Stimulated activated CD4-positive, alpha-beta T cell treated with anti-CD3 and anti-CD28 coated beads, TNF-alpha, amount 100 ng/mL, for 4 hours (primary cell): Measurements from ENCODE around the gene UTS2R.
A peak's percentile ranks its signal among the peaks of the same experiment; 100 is the strongest.

Source experiments
- DNase-seq, 3 experiments: peaks; one replicate each; pipeline ENCODE4 v3.0.0-alpha.2; 2020; ENCODE audit warnings: low read depth in 3 of 3

The UTS2R gene

DNA sequence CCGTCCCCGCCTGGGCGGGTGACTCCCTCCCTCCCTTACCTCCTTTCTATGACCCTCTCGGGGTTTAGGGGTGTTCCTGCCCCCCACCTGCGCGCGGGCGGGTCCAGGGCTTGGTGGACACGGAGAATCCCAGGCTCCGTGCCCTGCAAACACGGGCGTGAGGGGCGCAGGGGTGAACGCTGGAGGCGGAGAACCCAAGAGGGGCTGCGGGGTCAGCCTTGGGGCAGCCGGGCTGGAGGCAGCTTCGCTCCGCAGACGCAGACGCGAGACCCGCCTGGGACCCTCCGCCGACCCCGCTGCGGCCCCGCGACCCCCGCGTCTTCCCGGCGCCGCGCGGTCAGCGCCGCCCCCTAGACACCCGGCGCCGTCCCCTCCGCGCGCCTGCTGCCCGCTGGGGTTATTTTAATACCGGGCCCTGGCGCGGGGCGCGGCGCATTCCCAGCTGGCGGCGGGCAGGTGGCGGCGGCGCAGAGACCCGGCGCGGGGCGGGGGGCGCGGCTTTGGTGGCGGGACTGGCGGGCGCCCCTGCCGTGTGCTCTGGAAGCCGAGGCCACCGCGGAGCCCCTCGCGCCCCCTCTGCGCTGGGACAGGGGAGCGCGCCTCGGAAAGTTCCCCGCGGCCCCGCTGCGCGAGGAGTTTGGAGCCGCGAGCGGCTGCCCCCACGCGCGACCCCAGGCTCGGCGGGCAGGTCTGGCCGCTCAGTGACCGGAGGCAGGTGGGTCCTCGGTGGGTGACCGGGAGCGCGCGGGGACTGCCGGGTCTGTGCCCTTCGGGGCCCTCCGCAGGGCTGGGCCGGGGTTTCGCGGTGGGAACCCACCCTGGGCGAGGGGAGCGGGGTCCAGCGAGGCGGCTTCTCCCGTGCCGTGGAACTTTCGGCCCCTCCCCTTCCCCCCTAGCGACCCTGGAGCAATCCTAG is at the start of gene UTS2R:
Gene UTS2R, plus strand, starts transcription at position 433 of the 916 bp plus-strand sequence. CDS start 2,560 bp downstream, outside the sequence.
- no peak for DNase-seq

DNA sequence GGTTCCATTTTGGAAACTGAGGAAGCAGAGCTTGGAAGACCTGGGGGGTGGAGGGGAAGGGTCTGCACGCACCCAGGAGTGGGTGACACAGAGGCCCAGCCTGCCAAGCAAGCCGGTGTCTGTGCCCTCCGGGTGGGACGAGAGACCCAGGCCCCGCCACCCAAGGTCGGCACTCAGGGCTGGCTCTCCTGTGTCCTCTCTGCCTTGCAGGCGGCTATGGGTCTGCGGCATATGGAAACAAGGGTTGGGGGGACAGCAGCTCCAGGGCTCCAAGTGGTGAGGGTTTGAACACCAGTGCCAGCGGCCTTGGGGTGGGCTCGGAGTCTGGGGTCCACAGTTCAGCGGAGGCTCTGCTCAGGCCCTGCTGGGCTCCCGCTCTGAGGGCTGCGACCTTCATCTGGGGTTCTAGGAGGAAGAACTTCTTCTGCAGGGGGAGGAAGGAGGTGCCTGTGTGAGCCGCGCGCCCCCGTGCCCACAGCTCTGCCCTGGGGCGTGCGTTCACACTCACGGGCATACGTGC is 49.6 kb upstream of the UTS2R start:
- no peak for DNase-seq

DNA sequence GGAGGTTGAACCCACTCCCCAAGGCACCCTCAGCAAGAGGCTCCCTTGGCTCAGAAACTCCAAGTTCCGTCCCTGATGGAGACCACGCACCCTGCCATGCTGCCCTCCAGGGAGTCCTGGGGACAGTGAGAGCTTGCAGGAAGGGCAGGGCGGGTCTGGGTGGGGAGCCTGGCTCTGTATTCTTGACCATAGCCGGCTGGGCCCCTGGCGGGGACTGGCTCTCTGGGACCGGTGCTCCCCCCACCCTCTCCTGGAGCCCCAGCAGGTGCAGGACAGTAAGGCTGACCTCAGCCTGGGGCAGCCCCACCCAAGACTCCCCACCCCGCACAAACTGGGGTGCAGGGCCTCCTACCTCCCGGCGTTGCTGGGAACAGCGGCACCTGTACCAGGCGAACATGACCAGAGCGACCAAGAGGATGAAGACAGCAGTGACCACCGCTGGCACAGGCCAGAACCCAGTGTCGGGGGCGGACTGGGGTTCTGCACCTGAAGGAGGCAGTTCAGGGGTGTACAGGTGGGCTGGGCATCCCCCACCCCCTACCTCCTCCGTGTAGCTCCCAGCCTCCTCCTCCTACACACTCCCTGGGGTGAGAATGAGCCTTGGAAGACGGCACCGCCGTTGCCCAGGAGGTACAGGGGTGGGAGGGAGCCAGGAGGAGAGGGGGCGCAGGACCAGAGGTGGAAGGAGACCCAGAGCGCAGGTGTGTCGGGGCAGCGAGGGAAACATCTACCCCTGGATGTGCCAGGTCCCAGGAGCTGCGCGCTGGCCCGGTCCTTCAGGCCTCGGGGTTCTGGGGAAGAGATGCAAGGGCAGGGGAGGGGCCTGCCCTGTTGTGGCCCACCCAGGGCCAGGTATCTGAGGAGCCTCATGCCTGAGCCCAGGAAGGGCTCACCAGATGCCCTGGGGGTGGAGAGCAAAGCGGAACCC is 48.8 kb upstream of the UTS2R start:
- DNase-seq = no peak

DNA sequence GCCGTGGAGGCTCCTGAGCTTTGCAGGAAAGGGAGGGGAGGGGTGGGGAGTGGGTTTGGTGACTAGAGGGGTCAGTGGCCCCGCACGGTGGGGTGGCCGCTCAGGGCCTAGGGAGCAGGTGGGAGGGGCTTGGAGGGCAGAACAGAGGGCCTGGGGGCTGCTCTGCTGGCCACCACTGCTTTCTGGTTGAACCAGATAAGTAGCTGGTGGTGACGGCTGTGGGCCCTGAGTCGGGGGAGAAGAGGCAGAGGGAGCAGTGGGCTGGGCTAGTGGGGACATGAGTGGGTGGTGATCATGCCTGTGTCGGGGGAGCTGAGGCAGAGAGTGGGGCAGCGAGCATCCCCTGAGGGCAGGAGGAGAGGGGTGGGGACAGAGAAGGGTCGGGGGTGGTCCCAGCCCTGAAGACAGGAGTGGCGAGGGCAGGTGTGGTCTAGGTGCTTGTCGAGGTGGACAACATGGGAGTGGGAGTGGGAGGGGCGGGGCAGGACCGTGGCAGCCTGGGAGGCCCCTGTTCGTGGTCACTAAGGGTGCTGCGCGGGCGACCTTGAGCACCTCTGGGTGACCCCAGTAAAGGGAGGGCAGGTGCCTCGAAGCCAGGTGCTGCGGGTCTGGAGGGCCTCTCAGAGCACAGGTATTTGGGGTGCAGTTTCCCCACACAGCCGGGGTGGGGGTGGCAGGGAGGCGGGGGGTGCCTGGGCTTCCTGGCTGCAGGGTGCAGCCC is 47.9 kb upstream of the UTS2R start:
- no peak for DNase-seq

DNA sequence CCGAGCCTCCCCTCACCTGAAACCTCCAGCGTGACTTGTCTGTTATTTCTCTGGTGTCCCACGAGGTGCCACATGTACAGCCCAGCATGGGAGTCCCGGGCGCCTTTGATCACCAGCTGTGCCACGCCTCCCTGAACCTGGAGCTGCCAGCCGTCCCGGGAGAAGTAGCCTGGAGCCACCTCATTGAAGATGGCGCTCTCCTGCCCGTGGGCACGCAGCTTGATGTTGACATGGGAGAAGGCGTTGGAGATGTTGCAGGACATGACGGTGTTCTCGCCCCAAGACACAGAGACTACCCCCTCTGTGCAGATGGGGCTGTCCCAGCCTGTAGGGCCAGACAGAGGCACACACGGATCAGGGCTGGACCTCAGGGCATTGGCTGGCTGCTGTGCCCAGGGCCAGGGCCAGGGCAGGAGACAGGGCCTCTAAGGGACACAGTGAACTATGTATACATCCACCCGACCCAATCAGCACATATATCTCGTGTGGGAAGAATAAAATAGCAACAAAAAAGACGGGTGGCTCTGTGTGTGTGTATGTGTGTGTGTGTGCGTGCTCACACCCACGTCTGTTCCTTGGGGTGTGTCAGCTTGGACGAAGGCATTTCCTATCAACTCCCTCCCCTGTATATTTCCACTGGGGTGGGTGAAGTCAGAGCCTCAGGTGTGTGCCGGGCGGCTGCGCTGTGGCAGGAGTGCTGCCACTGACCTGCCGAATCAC is 46.8 kb upstream of the UTS2R start:
- peak in 1 of 3 experiments; percentile 46 for DNase-seq

DNA sequence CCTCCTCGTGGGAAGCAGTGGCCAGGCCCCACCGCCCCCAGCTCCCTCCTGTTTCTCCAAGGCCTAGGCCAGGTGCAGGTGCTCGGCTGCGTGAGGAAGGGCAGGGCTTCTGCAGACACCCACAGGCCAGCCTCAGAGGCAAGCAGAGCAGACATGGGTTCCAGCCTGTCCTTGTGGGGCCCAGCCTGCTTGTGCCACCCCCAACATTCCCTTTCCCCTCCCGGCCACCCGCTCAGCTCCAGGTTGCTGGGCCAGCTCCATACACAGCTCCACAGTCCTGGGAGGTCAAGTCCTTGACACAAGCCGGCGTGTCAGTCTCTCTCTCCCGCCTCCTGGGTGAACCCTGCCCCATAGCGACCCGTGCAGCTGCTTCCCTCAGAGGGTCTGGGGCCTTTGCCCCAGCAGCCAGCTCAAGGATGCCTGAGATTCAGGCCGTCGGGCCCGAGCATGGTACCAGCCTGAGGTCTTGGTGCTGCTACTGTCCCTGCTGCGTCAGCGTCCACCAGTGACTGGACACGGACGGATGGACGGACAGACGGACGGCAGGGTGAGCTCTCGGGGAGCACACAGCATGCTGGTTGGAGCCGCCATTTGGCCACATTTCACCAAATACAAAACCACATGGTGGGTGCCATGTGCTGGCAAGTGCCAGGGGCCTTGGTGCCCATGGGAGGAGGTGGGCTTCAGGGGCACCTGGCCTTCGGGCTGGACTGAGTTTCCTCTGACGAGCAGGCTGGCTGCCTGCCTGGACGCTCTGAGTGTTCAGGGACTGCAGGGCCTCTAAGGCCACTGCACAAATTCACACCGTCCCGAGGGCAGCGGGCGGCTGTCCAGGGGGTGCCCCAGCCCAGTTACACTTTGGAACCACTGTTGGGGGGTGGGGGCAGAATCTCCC is 46.0 kb upstream of the UTS2R start:
- DNase-seq = no peak

DNA sequence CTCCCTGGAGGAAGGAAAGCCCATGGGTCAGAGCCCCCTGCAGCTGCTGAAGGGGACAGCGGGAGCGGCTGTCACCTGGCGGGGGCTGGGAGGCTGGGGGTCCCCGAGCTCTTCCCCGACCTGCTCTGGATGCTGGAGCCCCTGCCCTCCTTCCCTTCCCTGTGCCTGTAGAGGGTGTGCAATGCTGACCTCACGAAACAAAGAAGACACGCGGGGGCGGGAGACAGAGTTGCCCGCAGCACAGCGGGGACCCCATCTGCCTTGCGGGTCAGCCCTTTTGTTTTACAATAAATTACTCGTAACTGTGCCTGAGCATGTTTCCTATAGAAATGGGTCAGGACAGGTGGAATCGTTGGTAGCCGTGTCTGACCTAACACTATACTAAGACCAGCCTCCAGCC is 44.3 kb upstream of the UTS2R start:
- no peak for DNase-seq

DNA sequence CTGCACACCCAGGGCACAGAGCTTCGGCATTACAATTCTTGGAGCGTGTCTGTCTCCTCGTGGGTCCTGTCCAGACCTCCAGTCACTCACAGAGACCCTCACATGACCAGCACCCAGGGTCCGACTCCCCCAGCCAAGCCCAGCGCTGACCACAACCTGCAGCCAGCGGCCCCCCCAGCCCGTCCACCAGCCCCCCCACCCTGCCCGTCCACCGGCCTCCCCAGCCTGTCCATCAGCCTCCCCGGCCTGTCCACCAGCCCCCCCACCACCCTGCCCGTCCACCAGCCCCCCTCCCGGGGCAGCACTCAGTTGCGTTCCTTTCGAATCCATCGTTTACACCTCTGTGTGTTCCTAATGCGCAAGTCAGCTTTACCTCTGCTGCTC is 43.8 kb upstream of the UTS2R start:
- DNase-seq = no peak

DNA sequence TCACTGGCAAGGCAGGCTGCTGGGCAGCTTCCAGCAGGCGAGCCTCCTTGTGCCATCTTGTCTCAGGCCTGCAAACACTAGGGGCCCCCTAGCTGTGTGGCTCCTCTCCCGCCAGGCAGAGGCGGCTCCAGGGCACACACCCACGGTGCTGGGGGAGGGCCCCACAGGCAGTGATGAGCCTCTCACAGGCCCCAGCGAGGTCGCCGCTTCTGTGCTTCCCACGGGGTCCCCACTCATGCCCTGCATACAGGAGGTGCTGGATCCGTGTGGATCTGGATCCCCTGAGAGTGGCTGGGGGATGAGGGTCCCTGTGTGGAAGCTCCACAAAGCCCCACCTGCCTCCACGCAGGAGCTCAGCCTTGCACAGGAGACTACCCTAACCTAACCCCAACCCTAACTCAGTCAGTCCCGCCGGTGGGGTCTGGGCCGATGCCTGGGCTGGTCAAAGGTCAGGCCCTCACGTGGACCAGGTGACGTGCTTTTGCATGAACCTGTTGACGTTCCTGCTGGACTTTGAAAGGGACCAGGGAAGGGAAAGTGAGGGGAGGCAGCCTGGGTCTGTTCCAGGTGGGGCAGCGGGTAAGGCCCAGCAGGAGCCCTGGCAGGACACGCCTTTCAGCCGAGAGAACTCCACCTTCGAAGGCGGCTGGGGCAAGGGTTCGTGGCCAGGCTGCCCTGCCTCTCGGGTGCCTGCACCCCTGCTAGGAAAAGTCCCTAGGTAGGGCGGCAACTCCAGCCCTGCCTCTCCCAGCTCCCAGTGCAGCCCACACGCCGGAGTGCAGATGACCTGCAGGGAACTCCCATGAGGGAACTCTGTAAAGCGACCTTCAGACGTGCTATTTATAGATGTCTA is 43.2 kb upstream of the UTS2R start:
- DNase-seq = no peak

DNA sequence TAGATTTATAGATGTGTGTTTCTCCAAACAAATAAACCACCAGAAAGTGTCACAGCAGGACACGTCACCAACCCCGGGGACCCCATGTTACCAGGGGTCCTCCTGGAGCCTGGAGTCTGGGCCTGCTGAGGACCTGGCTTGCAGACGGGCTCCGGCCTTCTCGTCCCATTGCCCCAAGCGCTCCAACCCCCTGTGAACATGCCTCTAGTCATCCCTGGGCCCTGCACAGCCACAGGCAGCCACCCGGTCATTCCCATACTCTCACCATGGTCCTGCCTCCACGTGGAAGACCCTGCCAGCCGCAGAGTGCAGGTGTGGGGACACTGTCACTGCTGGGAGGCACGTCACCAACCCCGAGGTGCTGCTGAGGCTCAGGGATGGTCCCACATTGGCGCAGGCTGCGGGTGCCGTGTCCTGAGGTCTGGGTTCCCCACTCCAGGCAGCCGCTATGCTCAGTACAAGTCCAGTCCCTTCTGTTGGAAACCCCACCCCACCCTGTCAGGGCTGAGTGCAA is 42.5 kb upstream of the UTS2R start:
- no peak for DNase-seq

DNA sequence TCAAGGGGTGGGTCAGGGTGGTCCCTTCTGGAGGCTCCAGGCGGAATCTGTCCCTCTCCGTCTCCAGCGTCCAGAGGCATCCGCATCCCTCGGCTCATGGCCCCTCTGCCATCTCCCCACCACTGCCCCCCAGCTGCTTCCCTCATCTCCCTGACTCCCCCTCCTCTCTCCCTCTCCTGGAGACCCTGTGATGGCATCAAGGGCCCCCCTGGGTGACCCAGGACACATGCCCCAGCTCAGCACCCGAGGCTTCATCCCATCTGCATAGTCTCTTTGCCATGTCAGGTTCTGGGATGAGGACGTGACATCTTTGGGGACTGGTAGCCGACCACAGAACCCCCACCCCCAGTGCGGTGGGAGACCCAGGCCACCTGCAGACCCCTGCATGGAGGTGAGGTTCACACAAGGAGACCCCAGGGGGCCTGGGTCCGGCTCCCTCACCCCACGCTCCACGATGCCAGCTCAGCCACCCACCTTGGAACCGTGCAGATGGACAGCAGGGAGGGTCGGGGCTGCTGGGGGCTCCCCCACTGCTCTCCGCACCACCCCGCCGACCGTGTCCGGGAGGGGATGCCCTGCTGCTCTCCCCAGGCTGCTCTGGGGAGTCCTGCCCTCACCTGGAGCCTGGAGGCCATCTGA is 41.8 kb upstream of the UTS2R start:
- DNase-seq = no peak

DNA sequence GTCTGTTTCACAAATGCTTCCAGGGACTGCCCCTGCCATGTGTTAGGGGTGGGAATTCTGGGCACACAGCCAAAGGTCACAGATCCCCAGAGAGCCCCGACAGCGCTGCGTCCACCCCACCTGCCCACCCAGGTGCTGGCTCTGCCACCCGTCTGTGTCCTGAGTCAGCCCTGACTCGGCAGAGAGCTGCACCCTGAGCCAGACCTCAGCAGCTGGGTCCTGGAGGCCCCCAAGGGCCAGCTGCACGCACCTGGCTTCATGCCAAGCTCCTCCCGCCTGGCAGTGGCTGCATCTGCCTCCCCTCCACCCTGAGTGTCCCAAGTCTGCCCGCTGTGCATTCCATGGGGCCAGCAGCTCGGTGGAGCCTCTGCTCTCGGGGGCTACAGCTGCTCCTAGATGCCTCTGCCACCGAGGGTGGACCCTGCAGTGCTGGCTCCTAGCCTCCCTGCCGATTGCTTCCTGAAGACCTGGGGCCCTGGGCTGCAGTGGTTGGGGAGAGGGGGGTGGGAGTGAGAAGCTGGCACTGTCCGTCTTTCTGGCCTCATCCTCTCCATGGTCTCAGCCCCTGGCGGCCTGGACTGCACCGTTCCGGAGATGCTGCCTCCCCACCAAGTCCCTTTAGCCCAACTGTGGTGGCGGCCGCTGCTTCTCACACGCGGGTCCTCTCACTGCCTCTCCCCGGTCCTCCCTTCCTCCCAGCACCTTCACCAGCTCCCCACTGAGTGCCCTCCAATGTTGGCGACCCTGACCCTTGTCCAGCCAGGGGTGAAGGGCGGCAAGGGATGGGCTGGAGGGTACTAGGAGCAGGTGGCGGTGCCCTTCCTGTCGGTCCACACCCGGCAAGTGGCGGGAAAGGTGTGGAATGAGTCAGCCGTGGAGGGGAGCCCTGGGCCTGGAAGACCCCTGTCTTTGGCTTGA is 41.0 kb upstream of the UTS2R start:
- no peak for DNase-seq

DNA sequence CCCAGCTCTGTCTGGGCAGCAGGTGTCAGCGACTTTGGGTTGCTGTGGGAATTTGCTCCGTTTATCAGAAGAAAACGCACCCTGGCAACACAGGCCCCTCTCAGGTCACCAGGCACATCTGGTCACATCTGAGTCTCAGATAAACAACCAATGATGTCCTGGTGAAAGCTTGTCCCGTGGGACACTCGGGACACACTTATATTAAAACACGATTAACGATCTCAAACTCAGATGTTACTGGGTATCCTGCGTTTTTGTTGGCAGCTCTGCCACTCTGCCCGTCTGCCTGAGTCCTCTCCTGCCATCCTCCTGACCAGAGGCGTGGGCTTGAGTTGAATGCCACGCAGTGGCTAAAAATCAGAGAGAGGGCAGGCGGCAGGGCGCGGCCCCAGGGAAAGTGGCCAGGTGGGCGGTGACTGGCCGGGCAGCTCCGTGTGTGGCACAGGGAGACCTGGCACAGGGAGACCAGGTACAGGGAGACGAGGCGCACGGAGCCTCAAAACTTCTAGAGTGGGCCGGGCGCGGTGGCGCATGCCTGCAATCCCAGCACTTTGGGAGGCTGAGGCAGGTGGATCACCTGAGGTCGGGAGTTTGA is 40.1 kb upstream of the UTS2R start:
- no peak for DNase-seq

DNA sequence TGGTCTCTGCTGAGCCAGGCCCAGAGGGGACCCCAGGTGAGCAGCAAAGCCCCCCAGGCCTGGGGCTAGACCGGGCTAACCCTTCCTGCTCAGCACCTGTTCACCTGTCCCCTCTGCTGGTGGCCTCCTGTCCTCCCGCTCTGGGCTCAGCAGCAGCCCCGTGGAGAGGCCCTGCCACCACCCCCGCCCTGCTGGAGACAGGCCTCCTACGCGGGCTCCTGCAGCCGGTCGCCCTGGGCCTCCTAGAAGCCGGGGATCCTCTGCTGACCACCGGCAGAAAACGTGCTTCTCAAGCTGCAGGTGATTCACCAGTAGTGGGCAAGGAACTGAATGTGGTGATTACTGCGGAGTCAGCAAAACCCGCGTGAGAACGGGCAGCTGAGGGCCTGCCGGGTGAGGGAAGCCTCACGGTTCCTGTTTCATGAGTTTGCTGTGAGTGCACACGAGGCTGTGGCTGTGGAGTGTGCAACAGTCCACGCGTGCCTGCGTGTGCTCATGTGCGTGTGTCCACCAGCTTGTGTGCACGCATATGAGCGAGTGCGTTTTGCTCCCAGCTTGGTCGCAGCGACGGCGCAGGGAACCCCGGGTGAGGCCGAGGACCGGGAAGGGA is 38.8 kb upstream of the UTS2R start:
- DNase-seq = no peak

DNA sequence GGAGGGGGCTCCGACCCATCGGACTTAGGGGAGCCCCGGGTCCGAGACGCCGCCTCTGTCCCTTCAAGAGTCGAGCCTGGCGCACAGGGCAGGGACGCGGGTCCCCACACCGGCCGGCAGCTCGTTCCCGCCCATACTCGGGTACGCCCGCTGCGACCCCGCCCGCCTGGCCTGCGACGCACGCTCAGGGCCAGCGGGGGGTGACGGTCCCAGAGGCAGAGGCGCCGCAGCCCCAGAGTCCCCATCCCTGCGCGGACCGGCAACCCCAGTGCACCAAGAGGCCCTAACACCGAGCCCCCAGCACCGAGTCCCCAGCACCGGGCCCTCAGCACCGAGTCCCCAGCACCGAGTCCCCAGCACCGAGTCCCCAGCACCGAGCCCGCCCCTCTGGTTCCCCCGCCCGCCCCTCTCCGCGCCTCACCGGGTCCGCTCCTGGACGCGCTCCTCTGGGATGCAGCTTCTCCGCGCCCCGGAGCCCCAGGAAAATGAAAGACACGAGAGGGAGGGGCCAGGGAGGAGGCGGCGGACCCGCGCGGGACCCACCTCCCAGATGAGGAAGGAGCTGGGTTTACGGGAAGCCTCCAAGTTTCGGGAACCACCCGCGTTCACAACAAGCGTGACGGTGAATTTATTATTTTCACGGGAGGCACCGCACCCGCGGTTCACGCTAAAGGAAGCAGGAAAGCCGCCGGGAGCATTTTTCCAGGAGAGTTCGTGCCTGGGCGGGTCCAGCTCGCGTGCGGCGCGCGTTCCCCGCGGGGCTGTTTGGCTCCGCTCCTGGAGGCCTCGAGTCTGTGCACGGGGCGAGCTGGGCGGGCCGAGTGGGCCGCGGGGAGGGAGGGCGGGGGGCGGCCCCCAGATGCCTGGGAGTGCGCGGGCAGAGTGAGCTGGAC is 38.0 kb upstream of the UTS2R start, which contains the start of gene SECTM1:
Gene SECTM1, minus strand, starts transcription at position 488 of the 893 bp plus-strand sequence. CDS start 6,526 bp downstream, outside the sequence.
- DNase-seq = no peak
